GM12891 (cell line): ENCODE measurements around the gene WBP4.

Experiments
- DNase-seq: peaks from one replicate; pipeline ENCODE4 v3.0.0; 2011; ENCODE audit warnings: low spot score; ENCODE audit not compliant: insufficient read length
- FAIRE-seq: peaks from 2 replicates; lab custom pipeline; 2011; peaks lifted over from hg19 to GRCh38; lab: Jason Lieb, UNC
- PAX5 ChIP-seq: IDR thresholded peaks from 2 replicates; pipeline ENCODE4 v1.6.1; 2011; ENCODE audit warnings: low read length, moderate library complexity, mild to moderate bottlenecking; ENCODE audit not compliant: insufficient read depth, severe bottlenecking
- POLR2A ChIP-seq: IDR thresholded peaks from 2 replicates; pipeline ENCODE4 v1.6.1; 2011; ENCODE audit warnings: low read depth, low read length, control low read depth
- POLR2AphosphoS5 ChIP-seq: IDR thresholded peaks from 2 replicates; pipeline ENCODE4 v1.6.1; 2011; ENCODE audit warnings: low read depth, low read length, control low read depth
- POU2F2 ChIP-seq: IDR thresholded peaks from 2 replicates; pipeline ENCODE4 v1.6.1; 2011; ENCODE audit warnings: low read depth, mild to moderate bottlenecking, control low read depth, low read length, moderate library complexity
- SPI1 ChIP-seq: IDR thresholded peaks from 2 replicates; pipeline ENCODE4 v1.6.1; 2011; ENCODE audit warnings: low read depth, low read length, control low read depth
- TAF1 ChIP-seq: IDR thresholded peaks from 2 replicates; pipeline ENCODE4 v1.6.1; 2011; ENCODE audit warnings: low read depth, low read length, control low read depth

Gene WBP4

GRCh38 chr13:41056826-41057711 is 4.2 kb upstream of the WBP4 start:
- FAIRE-seq (no peak), DNase-seq (no peak)
- TF ChIP-seq PAX5 (no peak), POLR2AphosphoS5 (no peak), TAF1 (no peak), SPI1 (0 out of 2 replicates have a peak, but pooled peaks have one; percentile 15), POU2F2 (no peak), POLR2A (no peak)

- DNase-seq (no peak), FAIRE-seq (peak; percentile 20)
- no peak for TF ChIP-seq PAX5
- no peak for TF ChIP-seq POLR2AphosphoS5
- TF ChIP-seq TAF1 = no peak
- no peak for TF ChIP-seq POLR2A
- TF ChIP-seq POU2F2 = no peak
- no peak for TF ChIP-seq SPI1
These were observed 2.8 kb upstream of the WBP4 start for GRCh38 chr13:41058295-41059070.

GRCh38 chr13:41059456-41060081 is 1.7 kb upstream of the WBP4 start:
- DNase-seq (no peak), FAIRE-seq (peak; percentile 33)
- TF ChIP-seq SPI1 (no peak), POU2F2 (no peak), POLR2AphosphoS5 (no peak), PAX5 (no peak), TAF1 (no peak), POLR2A (no peak)

GRCh38 chr13:41060082-41060723 is 1.1 kb upstream of the WBP4 start:
- no peak for FAIRE-seq
- peak; percentile 30 for DNase-seq
- TF ChIP-seq PAX5 (no peak), POLR2A (no peak), TAF1 (no peak), POLR2AphosphoS5 (no peak), SPI1 (no peak)

- FAIRE-seq (no peak), DNase-seq (peak; percentile 37)
- TF ChIP-seq TAF1 (peak; percentile 50; the same call in 1 of the 2 replicates), PAX5 (no peak), POLR2A (no peak; the same call in 1 of the 2 replicates), POU2F2 (no peak), POLR2AphosphoS5 (no peak), SPI1 (0 out of 2 replicates have a peak, but pooled peaks have one; percentile 20)
These were observed 610 bp upstream of the WBP4 start for GRCh38 chr13:41060724-41061074.

- FAIRE-seq (peak; percentile 13), DNase-seq (no peak)
- TF ChIP-seq TAF1 (peak; percentile 47; the same call in 1 of the 2 replicates), POLR2AphosphoS5 (no peak), PAX5 (no peak), POLR2A (no peak)
These were observed 867 bp downstream of the WBP4 start for GRCh38 chr13:41061914-41062837.

DNA sequence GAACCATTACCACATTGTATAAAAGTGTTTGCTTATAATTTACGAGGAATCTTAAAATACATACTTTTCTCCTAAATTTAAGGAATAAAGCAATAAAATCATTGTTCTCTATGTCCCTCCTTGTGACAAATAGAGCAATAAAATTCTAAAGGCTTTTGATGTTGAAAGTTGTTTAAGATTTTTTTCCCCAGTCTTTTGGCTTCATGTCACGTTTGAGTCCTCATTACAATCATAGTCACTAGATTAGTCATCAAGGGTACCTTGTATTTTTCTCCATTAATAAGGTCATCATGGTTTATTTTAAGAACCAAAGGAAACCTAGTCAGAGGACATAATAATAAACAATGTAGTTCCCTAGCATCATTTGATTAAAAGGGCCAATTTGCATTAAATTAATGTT is 3.2 kb downstream of the WBP4 start:
- FAIRE-seq (no peak), DNase-seq (no peak)
- TF ChIP-seq POU2F2 (no peak), SPI1 (no peak), PAX5 (no peak), POLR2A (no peak), TAF1 (no peak), POLR2AphosphoS5 (no peak)

DNA sequence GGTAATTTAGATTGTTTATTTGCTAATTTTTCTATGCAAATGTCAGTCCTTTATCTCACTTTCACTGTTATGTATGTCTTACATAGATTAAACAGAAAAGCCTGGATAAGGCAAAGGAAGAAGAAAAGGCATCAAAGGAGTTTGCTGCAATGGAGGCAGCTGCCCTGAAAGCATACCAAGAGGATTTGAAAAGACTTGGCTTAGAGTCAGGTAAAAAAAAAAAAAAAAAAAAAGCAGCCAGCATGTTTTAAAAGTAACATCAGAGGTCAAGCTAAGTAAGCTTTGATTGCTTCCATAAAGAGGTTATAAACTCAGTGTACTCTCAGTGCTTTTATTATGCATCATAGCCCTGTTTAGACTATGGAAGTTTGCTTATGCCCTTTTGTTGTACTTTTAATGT is 3.8 kb downstream of the WBP4 start:
- TF ChIP-seq SPI1 (no peak), TAF1 (no peak), PAX5 (no peak), POU2F2 (no peak), POLR2AphosphoS5 (no peak), POLR2A (no peak)
- FAIRE-seq (no peak), DNase-seq (no peak)
